Cortex of kidney (tissue), 1 donor: ENCODE data around the gene SDS.

Source experiments
- DNase-seq: peaks from one replicate; lab custom pipeline; 2025; lab: John Stamatoyannopoulos, UW

SDS gene

GRCh38 chr12:113403435-113404415, at the start of gene SDS:
Gene SDS (minus strand): TSS chr12:113403887. CDS start chr12:113399708, 4,179 bp downstream.
- DNase-seq = no peak

DNA sequence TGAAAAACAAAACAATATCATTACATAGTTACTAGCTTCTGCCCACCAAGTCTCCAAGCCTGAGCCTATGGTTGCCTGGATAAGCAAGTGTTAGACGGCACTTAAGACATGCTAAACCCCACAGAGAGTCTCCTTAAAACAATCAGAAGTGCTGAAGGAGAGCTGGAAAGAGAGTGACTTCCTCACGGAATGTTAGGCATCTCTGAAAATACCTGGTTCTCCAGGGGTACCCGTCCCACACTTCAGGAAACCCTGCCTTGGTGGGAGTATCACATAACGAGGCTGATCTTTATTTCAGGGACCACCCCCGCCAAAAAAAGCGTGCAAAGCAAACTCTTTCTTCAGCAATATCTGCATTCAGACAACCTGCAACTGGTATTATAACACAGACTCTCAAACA, 49.6 kb upstream of the SDS start:
- no peak for DNase-seq

- DNase-seq = no peak
Observed at GRCh38 chr12:113452458-113452857, 48.8 kb upstream of the SDS start.

- no peak for DNase-seq
Observed at GRCh38 chr12:113449839-113450238, 46.2 kb upstream of the SDS start.

DNA sequence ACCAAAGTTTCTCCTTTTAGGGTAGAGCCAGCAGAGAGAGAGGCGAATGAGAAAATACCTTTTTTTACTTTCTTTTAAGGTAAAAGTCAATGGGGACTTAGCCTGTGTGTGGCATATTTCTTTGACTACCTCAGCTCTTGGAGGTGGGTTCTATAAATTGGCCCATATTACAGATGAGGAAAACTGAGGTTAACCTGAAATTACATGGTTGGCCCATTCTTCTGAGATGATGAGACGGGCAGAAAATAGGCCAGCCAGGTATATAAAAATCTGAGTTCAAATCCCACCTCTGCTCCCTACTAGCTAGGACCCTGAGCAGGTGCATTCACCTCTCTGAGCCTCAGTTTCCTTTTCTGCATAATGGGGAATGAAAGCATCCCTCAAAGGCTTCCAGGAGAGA, 45.6 kb upstream of the SDS start:
- no peak for DNase-seq

GRCh38 chr12:113448873-113449272, 45.2 kb upstream of the SDS start:
- no peak for DNase-seq

- DNase-seq = no peak
Observed at GRCh38 chr12:113445544-113446171, 42.0 kb upstream of the SDS start.

GRCh38 chr12:113443030-113443539, 39.4 kb upstream of the SDS start:
- DNase-seq = no peak

DNA sequence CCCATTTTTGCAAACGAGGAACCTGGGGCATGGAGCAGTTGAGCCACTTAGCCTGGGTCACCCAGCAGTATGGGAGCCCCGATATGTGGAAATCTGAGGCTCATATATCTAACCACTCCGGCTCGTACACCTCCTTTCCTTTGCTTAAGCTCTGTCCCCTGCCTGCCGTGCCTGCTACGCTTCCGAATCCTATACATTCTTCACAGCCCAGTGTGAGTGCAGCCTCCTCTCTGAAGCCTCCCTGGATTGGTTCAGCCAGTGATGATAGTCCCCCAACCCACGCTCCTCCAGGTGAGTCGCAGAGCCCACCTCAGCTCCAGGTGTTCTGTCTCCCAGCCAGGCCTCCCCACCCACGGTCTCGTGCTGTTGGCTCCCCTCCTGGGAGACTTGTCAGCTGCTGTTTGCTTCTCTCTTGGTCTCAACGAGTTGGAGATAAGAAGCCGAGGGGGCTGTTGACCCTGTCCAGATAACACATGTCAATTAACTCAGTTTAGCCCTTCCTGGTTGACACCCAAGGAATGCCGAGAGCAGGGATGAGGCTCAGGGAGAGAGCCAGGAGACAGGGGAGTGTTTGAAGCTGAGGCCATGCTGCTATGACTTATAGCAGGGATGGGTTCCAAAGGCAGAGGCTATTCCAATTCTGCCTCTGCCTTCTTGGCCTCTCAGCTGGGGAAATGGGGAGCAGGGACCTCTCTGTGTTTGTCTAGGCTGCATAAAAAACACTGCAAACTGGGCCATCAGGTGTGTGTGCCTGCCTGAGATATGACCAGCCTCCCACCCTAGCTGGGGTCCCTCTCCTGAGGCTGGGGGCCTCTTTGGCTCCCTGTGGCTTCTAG, 37.5 kb upstream of the SDS start:
- no peak for DNase-seq

DNA sequence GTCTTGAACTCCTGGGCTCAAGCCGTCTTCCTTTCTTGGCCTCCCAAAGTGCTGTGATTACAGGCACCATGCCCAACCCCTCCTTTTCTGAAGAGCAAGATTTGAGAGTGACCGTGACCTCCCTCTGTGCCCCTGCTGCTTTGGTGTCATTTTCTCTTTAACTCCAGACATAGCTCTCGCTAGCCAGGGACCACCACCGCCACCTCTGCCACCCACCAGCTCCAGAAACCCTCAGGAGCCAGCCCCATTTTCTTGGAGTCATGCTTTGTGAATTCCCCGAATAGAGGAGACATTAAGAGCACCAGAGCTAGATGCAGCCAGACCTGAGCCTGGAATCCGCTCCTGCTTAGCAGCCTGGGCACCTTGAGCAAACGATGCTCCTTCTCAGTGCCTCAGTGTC, 36.6 kb upstream of the SDS start:
- DNase-seq = no peak

DNA sequence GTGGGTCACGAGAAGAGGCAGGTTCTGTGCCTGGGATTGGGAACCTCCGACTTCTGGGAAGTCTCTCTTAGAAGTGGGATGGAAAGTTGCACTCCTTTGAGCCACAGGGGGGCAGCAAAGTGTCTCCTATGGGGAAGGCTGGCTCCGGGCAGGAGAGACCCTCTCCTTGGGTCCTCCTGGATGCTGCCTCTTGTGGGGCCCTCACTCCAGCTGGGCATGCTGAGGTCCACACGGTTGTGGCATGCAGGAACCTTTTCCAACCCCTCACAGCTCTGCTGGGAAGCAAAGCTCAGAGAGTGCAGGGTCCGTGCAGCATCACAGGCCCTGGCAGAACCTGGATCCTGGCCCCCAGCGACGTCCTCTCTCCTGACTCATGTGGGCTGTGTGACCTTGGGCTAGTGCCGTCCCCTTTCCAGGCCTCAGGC, 35.9 kb upstream of the SDS start:
- DNase-seq = no peak

DNA sequence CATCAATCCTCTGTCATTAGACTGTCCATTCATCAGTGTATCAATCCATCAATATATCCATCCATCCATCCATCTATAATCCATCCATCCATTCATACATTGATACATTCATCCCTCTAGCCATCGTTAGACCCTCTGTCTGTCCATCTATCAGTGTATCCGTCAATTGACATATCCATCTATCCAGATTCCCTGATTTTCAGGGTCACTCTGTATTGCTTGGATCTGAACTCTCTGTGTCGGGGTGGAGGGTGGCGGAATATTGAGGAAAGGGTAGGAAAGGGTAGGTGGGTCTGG, 35.6 kb upstream of the SDS start:
- DNase-seq = no peak

DNA sequence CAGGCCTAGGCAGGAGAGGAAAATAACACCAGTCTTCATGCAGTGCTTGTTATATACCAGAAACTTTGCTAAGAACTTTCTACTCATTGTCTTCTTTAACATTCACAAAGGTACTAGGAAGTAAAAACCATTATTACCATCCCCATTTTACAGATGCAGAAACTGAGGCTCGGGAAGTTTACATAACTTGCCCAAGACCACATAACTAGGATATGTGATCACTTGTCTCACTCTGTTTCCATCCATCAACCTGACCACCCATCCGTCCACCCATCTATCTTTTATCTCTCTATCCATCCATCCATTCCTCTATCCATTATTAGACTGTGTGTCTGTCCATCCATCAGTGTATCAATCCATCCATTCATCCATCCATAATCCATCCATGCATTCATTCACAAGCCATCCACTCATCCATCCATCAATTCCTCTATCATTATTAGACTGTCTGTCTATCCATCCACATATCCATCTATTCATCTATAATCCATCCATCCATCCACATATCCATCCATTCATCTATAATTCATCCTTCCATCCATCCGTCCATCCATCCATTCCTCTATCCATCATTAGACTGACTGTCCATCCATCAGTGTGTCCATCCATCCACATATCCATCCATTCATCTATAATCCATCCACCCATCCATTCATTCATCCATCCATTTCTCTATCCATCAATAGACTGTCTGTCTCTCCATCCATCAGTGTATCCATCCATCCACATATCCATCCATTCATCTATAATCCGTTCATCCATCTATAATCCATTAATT, 35.0 kb upstream of the SDS start:
- no peak for DNase-seq

DNA sequence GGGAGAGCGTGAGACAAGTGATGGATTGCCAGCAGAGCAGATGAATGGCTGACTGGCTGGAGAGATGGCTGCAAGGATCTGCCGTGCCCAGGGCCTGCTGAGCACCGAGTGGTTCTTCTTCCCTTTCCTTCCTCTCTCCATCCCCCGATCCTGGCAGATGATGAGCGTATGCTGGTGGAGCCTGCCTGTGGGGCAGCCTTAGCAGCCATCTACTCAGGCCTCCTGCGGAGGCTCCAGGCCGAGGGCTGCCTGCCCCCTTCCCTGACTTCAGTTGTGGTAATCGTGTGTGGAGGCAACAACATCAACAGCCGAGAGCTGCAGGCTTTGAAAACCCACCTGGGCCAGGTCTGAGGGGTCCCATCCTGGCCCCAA, 34.0 kb upstream of the SDS start:
- no peak for DNase-seq

DNA sequence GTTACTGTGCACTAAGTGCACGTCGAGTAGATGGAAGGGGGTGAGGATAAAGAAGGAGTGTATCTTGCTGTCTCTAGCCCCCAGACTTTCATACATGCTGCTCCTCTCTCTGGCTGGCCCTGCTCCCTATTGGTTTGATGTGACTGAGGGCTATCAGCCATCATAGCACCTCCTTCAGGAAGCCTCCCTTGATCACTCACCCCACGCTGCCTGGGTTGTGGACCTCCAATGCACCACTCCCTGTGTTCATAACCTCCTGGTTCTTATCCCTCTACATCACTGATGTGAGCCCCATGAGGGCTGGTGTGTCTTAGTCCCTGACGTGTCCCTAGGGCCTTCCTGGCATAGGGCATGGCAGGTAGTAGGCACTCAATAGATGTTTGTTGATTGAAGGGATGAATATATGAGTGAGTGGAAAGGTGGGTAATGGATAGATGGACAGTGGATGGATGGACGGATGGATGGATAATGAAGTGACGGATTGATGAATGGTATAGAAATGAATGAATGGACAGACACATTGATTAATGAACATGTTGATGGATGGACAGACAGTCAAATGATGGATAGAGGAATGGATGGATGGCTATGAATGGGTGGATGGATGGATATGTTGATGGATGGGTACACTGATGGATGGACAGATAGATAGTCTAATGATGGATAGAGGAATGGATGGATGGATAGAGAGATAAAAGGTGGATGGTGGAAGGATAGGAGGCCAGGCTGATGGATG, 33.5 kb upstream of the SDS start:
- DNase-seq = no peak

- no peak for DNase-seq
Observed at GRCh38 chr12:113436586-113436985, 32.9 kb upstream of the SDS start.

DNA sequence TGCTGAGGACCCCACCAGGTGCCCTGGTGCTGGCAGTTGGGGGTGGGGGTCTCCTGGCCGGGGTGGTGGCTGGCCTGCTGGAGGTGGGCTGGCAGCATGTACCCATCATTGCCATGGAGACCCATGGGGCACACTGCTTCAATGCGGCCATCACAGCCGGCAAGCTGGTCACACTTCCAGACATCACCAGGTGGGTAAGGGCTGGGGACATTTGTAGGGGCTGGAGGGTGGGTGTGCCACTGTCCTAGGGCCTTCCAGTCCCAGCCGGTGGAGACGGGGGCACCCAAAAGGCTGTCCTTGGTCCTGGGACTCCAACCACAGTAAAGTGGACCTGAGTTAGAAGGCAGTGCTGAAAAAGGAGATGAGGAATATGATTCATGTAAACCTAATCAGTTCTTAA, 31.7 kb upstream of the SDS start:
- DNase-seq = no peak

DNA sequence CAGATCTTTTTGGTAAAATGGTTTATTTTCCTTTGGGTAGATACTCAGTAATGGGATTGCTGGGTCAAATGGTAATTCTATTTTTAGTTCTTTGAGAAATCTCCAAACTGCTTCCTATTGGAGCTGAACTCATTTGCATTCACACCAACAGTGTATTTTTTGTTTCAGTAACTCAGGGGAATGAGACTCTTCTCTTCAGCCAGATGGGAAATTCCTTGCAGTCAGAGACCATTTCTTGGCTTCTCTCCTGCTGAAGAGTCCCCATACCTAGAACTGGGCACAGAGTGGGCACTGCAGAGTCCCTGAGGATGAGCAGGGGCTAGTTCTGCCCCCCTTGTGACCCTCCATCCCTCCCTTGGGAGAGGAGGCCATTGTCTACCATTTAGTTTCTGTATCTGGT, 29.3 kb upstream of the SDS start:
- no peak for DNase-seq

DNA sequence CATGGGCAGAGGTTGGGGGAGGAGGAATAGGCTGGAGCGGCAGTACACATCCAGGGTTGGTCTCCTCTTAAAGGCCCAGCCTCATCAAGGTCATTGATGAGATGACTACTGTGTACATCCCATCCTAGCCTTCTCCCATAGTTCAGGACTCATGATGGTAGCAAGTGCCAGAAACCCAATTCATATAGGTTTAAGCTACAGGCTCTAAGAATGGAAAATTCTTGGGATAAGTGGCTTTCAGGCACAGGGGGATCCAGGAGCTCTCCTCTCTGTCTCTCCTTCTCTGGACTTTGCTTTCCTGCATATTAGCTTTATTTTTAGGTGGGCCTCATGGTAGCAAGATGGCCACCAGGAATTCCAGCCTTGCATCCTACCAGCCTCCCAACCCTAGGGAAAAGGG, 24.8 kb upstream of the SDS start:
- DNase-seq = no peak

GRCh38 chr12:113427882-113428281, 24.2 kb upstream of the SDS start:
- DNase-seq = no peak

- no peak for DNase-seq
Observed at GRCh38 chr12:113425960-113426453, 22.3 kb upstream of the SDS start.
